Globus pallidus (tissue), 1 donor: Measurements from ENCODE around the gene KRTAP9-1.
"Not testable (repeated sequence)": the region's sequence is repeated elsewhere in the genome, so short reads cannot be mapped to it uniquely, and the experiment has no call there.

Source experiments
- DNase-seq: peaks from one replicate; pipeline ENCODE4 v3.0.0-alpha.2; 2015; ENCODE audit warnings: low spot score

KRTAP9-1 gene, protein sequence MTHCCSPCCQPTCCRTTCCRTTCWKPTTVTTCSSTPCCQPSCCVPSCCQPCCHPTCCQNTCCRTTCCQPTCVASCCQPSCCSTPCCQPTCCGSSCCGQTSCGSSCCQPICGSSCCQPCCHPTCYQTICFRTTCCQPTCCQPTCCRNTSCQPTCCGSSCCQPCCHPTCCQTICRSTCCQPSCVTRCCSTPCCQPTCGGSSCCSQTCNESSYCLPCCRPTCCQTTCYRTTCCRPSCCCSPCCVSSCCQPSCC

DNA sequence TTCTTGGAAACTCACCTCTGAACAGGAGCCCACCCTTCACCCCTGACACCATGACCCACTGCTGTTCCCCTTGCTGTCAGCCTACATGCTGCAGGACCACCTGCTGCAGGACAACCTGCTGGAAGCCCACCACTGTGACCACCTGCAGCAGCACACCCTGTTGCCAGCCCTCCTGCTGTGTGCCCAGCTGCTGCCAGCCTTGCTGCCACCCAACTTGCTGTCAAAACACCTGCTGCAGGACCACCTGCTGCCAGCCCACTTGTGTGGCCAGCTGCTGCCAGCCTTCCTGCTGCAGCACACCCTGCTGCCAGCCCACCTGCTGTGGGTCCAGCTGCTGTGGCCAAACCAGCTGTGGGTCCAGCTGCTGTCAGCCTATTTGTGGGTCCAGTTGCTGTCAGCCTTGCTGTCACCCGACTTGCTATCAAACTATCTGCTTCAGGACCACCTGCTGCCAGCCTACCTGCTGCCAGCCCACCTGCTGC is at the start of gene KRTAP9-1:
KRTAP9-1 (plus strand) TSS at position 51 of the 482 bp plus-strand sequence; CDS start at position 51, 0 bp downstream.
- not testable (repeated sequence) for DNase-seq

DNA sequence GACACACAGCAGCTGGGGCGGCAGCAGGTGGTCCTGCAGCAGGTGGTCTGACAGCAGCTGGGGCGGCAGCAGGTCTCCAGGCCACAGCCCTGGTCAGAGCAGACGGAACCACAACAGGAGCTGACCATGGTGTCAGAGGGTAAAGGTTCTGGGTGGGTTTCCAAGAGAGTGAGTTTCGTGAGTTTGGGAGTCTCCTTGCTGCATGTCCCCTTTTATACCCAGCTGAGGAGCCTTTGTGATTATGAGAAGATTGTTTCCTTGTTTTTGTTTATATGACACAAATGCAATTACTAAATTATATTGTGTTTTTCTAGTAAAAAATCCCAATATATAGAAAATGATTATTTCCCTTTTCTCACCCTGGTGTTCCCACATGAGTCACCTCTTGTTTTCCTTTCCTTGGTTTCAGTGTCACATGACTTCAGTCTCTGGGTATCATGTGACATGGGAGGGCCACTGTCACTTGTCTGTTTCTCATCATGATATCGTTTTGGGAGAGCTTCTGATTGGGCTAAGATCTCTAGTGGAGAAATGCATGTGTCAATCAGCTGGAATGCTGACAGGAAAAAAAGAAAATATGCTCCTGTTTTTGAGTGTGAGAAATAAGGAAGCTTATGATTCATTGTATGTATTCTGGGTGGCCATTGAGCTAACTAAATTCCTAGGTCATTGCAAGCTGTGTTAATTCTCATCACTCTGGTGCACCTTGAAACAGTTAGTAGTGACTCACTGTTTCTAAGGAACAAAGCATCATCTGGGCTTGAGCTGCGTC is 49.1 kb upstream of the KRTAP9-1 start, which contains the start of gene KRTAP4-6:
KRTAP4-6 (minus strand) TSS at position 185 of the 772 bp plus-strand sequence; CDS start at position 128, 57 bp downstream.
- DNase-seq = no peak

DNA sequence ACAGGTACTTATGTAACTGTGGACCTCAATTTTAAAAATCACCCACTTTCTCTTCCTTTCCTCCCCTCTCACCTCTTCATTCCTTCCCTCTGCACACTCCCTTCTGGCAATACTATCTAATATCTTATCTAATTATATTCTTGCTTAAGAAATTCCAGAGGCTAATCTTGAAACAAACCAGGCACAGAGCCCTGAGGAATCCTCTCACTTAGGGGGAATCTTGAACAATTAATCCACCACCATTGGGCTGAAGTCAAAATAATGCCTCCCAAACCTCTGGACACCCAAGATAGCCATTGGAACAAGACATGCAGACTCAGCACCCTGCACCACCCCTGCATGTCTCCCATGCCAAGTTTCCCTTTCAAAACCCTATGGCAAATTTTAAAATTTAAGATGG is 48.3 kb upstream of the KRTAP9-1 start:
- no peak for DNase-seq

DNA sequence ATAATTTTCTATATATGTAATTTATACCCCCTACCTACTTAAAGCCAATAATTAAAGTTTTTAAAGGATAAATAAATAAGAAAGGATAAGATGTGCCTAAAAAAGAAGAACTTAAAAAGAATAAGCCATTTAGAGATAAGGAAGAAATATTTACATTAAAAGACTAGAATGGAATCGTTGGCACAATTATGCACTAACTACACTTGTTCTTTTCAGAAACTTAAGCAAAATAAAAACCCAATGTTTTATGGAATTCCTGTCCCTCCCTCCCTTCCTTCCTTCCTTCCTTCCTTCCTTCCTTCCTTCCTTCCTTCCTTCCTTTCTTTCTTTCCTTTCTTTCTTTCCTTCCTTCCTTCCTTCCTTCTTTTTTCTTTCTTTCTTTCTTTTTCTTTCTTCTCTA is 44.8 kb upstream of the KRTAP9-1 start:
- no peak for DNase-seq

DNA sequence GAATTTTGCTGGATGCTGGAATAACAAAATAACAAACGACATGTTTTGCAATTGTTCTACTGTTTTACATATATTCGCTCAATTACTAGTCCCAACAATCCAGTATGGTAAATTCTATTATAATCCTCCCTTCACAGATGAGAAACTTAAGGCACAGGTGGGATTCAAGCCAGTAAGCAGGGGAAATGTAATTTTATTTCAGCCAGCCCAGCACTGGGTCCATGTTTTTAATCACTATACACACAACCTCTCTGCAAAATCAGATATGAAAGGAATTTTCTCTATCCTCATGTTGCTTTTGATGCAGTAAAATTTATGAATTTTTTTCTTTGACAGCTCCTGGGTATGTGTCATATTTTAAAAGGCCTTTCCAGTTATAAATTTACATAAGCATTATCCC is 44.4 kb upstream of the KRTAP9-1 start:
- no peak for DNase-seq

DNA sequence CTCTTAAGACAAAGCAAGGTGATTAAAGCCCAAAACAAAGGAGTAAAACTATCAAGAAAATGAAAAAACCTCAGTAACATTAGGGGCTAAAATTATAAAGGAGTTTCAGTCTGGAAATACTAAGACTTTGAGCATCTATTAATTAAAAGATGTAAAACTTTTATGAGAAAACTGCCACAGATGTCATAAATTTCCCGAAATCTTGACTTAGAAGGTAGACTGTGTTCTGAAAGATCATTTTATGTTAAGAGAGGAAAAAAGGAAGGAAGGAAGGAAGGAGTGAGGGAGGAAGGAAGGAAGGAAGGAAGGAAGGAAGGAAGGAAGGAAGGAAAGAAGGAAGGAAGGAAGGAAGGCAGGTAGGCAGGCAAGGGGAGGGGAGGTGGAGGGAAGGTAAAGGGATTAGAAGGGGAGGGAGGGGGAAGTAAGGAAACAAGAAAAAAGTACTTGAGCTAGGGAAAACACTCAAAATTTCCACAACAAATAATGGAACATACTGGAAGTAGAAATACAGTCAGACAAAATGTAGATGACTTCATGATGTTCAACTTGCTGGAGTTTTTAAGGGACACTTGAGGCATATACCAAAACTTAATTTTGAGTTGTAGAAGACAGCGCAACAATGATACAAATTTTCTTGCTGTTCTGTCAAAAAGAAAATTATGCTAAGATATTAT is 42.0 kb upstream of the KRTAP9-1 start:
- no peak for DNase-seq

DNA sequence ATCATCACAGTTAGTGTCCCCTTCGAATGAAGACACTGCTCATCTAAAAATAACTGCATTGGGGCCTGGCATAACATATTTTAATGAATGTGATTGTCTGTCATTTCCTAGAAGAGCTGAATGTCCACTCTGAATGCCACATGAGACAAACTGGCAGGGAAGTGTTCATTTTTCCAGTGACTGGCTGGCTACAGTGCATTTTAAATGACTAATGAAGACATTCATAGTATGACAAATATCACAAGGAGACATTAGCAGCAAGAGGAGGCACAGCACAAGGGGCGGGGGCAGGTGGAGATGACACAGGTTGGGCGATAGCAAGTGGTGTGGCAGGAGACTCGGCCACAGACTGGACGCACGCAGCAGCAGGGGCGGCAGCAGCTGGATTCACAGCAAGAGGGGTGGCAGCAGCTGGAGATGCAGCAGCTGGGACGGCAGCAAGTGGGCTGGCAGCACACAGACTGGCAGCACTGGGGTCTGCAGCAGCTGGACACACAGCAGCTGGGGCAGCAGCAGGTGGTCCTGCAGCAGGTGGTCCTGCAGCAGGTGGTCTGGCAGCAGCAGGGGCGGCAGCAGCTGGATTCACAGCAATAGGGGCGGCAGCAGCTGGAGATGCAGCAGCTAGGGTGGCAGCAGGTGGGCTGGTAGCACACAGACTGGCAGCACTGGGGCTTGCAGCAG is 40.6 kb upstream of the KRTAP9-1 start:
- DNase-seq = not testable (repeated sequence)

DNA sequence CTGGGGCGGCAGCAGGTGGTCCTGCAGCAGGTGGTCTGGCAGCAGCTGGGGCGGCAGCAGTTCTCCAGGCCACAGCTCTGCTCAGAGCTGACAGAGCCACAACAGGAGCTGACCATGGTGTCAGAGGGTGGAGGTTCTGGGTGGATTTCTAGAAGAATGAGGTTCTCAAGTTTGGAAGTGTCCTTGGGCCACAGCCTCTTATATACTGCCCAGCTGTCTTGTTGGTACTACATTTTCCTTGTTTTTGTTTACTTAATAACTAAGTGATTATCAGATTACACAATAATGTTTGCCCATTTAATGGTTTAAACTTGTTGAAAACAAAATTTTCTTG is 40.1 kb upstream of the KRTAP9-1 start, which contains the start of gene KRTAP4-5:
KRTAP4-5 (minus strand) TSS at position 174 of the 334 bp plus-strand sequence; CDS start at position 116, 58 bp downstream.
- DNase-seq = no peak

DNA sequence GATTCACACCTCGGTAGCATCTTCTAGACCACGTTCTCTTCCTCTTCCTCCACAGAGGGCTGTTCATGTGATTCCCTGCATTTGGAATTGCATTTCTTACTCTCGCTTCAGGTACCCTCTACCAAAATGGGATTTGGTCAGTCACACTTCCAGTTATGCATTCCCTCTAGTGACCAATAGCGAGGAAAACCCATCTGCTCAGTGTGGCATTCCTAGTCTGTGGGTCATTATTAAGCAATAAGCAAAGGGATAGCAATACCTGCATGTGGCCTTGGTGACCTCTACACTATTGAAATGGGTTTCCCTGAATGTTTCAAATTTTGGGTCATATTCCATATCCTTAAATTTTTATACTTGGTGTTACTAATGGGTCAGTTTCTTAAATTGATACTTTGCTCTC is 39.7 kb upstream of the KRTAP9-1 start:
- DNase-seq = no peak

DNA sequence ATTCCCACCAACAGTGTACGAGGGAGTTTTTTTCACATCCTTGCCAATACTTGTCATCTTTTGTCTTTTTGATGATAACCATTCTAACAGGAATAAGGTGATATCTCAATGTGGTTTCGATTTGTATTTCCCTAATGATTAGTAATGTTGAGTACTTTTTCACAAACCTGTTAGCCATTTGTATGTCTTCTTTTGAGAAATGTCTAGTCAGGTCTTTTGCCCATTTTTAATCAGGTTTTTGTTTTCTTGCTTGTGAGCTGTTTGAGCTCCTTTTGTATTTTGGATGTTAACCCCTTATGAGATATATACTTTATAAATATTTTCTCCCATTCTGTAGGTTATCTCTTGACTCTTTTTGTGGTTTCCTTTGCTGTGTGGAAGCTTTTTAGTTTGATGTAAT is 38.2 kb upstream of the KRTAP9-1 start:
- DNase-seq = no peak

DNA sequence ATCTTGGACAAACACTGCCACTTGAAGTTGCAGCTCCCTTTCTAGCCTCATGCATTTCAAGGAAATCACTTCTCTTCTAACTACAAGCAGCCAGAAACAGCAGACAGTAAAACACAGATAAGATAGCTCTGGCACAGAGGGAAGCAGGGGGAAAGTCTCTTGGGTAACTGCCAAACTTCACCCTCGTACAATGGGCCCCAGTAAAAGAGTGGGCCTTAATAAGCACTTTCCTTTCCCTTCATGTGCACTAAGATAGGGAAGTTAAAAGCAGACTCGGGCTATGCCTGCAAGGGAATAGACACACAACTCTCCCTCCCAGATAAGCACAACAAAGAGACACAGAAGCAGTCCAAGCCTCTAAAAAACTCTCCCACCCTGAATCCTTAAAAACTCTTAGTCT is 35.8 kb upstream of the KRTAP9-1 start:
- DNase-seq = peak; percentile 50

DNA sequence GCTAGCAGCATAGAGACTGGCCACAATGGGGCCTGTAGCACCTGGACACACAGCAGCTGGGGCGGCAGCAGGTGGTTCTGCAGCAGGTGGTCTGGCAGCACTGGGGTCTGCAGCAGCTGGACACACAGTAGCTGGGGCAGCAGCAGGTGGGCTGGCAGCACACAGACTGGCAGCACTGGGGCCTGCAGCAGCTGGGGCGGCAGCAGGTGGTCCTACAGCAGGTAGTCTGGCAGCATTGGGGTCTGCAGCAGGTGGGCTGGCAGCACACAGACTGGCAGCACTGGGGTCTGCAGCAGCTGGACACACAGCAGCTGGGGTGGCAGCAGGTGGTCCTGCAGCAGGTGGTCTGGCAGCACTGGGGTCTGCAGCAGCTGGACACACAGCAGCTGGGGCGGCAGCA is 29.5 kb upstream of the KRTAP9-1 start:
- not testable (repeated sequence) for DNase-seq

DNA sequence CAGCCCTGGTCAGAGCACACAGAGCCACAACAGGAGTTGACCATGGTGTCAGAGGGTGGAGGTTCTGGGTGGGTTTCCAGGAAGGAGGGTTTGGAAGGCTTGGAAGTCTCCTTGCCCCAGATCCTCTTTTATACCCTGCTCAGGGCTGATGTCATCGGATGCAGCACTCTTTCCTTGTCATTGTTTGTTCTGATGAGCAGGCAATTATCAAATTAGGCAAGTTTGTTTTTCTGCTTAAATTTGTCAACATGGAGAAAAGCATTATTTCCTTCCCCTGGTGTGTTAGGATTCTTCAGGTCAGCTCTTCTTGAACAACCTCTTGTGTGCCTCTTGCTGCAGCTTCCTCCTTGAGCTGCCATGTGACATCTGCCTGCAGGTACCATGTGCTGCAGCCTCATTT is 29.0 kb upstream of the KRTAP9-1 start, which contains the start of gene KRTAP4-4:
KRTAP4-4 (minus strand) TSS at position 101 of the 400 bp plus-strand sequence; CDS start at position 44, 57 bp downstream.
- no peak for DNase-seq

DNA sequence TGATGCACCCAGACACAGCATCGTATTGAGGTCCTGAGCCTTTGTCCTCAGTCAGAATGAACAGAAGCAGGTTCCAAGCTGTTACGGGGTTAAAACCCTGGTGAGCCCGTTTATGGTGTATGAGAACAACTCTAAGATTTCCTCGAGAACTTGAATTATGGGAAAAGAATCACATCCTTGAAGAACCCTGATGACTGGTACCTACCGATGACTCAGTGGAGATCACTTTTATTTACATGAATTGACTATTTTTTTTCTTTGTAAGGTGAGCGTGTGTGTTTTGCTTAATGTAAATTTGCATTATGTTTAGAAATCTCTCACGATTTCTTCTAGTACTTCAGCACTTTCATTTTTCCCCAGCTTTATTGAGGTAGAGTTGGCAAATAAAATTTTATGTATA is 25.9 kb upstream of the KRTAP9-1 start:
- DNase-seq = no peak

DNA sequence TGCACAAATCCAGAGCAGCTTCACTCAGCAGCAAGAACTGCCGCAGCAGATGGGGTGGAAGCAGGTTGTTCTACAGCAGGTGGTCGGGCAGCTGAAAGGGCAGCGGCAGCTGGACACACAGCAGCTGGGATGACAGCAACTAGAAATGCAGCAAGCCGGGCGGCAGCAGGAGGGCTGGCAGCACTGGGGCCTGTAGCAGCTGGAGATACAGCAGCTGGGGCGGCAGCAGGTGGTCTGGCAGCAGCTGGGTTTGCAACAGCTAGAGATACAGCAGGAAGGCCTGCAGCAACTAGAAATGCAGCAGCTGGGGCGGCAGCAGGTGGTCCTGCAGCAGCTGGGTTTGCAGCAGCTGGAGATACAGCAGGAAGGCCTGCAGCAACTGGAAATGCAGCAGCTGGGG is 22.1 kb upstream of the KRTAP9-1 start:
- DNase-seq = no peak

DNA sequence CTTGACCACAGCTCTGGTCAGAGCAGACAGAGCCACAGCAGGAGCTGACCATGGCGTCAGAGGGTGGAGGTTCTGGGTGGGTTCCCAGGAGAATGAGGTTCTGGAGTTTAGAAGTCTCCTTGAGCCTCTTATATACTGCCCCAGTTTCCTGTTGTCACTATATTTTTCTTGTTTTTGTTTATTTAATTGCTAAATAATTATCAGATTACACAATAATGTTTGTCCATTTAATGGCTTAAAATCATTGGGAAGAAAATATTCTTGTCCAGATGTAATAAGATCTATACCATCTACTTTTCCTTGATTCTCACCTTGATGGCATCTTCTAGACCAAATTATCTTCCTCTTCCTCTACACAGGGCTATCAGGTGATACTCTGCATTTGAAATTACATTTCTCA is 21.6 kb upstream of the KRTAP9-1 start, which contains the start of gene KRTAP4-3:
KRTAP4-3 (minus strand) TSS at position 101 of the 400 bp plus-strand sequence; CDS start at position 52, 49 bp downstream.
- no peak for DNase-seq

DNA sequence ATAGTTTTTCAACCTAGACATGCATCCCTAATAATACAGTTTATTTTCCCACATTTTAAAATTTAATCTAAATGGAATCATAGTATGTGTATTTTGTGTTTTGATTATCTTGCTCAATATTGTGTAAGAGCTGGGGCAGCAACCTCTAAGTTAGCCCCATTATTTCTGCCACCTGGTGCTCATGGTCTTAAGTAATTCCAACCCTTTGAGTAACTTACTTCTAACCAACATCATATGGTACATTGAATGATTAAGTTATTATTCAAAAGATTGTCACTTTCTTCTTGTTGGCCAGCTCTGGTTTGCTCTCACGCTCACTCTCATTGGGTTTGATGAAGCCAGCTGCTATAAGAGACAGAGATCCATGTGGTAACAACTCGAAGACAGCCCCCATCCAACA is 17.8 kb upstream of the KRTAP9-1 start:
- DNase-seq = no peak

DNA sequence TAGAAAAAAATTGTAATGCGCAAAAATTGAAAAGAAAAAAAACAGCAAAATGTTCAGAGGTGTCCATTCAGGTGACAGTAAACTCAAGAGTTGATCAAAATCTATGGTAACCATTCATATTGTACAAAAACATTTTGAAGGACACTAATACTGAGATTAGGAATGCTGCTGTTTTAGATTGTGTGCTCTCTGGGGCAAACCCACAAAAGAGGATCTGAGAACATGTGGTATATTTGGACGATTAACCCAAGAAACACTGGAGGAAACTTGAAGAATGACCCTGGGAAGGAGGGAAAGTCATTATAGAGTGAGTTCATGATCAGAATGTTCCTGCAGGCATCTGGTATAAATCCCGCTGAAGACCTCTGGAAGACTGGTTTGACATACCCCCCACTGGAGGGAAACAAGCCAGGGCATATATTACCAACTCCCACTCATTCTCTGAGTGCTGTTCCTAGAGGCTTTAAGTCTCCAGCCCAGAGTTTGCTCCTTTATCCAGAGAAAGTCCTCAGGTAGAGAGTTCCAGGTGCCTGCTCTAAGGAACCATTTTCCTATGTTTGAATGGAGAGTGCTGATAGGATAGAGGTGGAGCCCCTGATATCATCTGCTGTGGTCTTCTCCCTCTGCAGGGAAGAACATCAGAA is 12.8 kb upstream of the KRTAP9-1 start:
- DNase-seq = no peak

DNA sequence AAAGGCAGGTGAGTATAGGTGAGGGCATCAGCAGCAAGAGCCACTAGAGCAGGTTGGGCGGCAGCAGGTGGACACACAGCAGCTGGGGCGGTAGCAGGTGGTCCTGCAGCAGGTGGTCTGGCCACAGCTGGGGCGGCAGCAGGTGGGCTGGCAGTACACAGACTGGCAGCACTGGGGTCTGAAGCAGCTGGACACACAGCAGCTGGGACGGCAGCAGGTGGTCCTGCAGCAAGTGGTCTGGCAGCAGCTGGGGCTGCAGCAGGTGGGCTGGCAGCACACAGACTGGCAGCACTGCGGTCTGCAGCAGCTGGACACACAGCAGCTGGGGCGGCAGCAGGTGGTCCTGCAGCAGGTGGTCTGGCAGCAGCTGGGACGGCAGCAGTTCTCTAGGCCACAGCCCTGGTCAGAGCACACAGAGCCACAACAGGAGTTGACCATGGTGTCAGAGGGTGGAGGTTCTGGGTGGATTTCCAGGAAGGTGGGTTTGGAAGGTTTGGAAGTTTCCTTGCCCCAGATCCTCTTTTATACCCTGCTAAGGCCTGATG is 11.9 kb upstream of the KRTAP9-1 start, which contains the start of gene KRTAP4-2:
KRTAP4-2 (minus strand) TSS at position 495 of the 545 bp plus-strand sequence; CDS start at position 438, 57 bp downstream.
- no peak for DNase-seq

DNA sequence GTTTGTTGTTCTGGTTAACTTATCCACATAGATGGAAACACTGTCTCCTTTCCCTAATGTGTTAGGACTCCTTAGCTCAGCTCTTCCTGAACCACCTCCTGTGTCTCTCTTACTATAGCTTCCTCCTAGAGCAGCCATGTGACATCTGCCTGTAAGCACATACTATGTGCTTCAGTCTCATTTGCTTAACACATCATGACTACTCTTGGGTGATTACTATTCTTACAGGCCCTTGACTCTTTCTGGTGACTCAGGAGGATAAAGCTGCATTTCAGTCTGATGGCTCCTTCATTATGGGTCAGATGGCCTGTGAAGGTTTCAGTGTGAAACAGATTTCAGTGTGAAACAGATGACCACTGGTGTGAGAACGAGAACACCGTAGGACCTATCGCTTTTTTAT is 11.3 kb upstream of the KRTAP9-1 start:
- DNase-seq = no peak
